ENCODE measurements around the gene UBE2Z.

The UBE2Z gene

GRCh38 chr17:48960834-48961515 lies 52.8 kb downstream of the UBE2Z start:
- DNase-seq (ENCODE audit: low spot score), result no peak

GRCh38 chr17:48961516-48962233 lies 53.5 kb downstream of the UBE2Z start:
- DNase-seq (ENCODE audit: low spot score), result peak; percentile 79

- no peak for DNase-seq (ENCODE audit: low spot score)
Measured at GRCh38 chr17:48970224-48970623, 62.0 kb downstream of the UBE2Z start.

- DNase-seq (ENCODE audit: low spot score), result no peak
Measured at GRCh38 chr17:48970865-48971687, 62.9 kb downstream of the UBE2Z start.

GRCh38 chr17:48972749-48973097 lies 64.5 kb downstream of the UBE2Z start:
- DNase-seq (ENCODE audit: low spot score), result no peak

- DNase-seq (ENCODE audit: low spot score), result no peak
Measured at GRCh38 chr17:48973806-48974205, 65.6 kb downstream of the UBE2Z start.

Measured in AG20443 (cell line).